Kidney glomerular epithelial cell (primary cell): ENCODE data around the gene C20orf204.

Experiments
- DNase-seq: peaks from one replicate; lab custom pipeline; 2025; lab: John Stamatoyannopoulos, UW

C20orf204 gene

DNA sequence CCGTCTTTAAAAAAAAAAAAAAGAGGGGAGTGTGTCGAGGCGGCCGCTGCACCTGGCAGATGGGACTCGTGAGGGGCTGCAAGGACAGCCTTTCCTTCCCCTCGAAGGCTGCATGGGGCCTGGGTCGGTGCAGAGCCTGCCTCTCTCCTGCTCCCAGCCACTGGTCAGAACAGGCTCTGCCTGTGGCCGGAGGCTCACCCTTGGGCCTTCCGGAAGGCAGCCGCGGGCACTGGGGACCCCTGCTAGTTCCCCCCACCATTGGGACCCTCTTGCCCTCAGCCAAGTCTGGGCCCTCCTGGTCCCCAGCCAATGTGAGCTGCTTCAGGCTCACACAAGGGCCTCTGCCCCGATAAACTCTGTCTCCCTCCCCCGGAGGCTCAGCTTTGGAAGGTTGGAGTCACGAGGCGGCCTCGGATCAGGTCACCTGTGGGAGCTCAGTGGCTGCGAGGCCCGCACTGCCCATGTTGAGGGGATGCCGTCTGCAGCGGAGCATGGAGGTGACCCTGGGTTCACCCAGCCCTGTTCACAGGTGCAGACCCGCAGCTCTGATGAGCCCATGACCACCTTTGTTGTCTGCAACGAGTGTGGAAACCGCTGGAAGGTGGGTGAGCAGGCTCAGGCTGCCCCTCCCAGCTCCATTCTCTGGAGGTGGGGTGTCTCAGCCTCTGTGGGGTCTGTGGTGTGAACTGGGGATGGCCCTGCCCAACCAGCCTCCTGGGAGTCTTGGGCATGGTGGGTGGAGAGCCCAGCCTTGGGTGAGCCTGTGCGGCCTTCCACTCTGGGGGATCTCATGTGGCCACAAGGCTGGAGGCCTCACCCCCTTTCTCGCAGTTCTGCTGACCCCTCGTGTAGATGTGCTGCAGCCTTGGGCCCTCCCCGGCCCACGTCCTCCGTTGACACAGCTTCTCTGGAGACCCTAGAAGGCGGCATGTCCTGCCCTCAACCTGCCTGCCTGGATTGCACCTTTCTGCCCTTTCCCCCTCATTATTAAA, 35.7 kb downstream of the C20orf204 start:
- DNase-seq = no peak

DNA sequence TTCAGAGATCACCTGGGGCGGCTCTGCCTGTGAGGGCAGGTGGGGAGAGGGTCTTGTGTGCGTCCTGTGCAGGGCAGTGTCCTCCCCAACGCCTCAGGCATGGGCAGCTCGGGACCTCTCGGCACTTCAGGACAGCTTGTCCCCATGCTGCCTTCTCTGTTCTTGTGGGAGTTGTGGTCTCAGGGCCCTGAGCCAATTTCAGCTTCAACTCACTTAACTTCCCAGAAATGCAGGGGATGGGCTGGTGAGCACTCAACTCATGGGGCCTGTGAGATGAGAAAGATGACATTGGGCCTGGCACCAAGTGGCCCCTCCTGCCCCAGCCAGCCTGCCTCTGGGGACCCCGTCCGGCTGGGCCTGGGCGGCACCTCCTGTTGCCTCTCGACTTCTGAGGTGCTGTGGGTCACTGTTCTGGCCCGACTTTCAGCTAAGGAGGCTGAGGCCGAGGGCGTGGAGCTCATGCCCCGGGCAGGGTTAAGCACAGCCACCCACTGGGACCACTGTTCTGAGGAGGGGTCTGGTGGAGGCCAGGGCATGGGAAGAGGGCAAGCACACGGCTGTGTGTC, 36.6 kb downstream of the C20orf204 start:
- DNase-seq = no peak

GRCh38 chr20:64073476-64074183, 37.6 kb downstream of the C20orf204 start:
- no peak for DNase-seq

DNA sequence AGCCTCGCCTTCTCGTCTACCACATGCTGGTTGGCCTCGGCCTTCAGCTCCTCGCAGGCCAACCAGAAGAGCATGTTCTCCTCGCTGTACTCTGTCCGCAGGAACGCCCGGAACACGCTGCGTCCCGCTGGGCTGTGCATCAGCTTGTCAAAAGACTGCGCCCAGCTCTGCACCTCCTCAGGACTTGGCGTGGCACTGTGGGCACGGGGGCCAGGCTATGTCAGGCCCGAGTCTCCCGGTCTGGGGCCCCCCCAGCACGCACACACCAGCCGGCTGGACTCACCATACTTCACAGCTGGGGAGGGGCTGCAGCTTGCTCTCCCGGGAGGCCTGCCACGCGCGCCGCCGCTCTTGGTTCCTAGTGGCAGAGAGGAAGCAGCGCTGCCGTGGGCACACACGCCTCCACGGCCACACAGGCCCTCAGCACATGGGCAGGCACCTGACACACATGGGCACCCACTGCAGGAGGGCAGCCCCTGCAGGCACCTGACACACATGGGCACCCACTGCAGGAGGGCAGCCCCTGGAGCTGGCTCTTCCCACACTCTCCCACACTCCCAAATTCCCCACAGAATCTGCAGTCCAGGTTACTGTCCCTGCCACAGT, 38.3 kb downstream of the C20orf204 start:
- DNase-seq = no peak

GRCh38 chr20:64074963-64075362, 39.0 kb downstream of the C20orf204 start:
- DNase-seq = no peak

DNA sequence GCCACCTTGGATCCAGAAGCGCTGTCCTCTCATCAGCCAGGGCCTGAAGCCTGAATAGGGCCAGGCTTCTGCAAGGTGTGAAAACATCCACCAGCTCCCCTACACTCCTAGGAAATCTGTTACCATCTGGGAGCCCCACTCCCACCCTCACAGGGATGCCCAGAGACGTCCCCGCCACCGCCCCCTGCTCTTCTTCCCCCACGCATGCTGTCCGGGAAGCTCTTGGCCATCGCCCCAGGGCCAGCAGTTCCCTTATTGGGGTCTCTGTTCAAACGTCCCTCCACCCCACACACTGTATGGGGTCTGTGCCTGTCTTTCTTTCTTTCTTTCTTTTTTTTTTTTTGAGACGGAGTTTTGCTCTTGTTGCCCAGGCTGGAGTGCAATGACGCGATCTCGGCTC, 39.6 kb downstream of the C20orf204 start:
- no peak for DNase-seq

GRCh38 chr20:64076061-64076997, 40.3 kb downstream of the C20orf204 start:
- DNase-seq = no peak

GRCh38 chr20:64077094-64077493, 41.1 kb downstream of the C20orf204 start:
- DNase-seq = no peak

DNA sequence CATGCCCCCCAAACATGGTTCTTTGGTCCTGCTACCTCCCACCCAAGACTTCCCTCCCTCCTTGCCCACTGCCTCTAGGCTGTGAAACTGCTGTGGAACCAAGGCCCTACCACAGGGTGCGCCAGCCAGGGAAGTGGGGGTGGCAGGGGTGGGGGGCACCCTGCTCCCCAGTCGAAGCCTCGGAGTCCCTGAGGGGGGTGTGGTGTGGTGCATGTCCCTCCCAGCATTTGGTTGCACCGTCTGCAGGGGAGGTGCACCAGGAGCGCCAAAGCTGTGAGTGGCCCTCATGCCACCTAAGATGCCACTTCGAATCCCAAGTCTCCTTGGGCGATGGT, 41.5 kb downstream of the C20orf204 start:
- DNase-seq = no peak

DNA sequence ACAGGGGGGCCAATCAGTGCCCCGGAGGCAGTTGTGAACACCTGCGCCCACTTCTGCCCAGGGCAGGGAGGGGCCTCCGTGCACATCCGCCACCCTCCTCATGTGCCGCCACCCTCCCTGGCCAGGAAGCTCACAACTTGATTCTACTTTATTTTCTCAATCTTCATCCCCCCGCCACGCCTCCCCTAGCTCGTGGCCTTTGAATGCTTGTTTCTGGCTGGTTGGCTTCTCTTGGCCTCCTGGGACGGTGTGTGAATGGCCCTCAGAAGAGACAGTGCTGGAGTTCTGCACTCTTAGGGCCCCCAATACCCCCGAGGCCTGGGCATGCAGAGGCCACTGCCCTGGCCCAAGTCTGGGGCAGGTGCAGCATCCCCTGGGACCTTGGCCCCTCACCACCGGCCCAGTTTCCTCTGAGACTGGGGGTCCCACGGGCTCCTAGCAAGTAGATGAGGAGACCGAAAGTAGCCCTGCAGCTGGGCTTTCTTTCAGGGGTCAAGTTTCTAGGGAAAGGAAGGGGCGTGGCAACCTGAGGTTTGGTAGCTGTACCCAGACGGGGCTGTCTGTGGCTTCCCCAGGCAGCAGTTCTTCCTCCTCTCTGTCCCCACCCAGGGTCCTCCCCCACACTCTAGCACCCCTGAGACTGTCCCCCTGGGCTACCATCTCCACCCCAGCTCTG, 42.0 kb downstream of the C20orf204 start:
- no peak for DNase-seq

- no peak for DNase-seq
These were observed 42.9 kb downstream of the C20orf204 start for GRCh38 chr20:64078934-64079272.

DNA sequence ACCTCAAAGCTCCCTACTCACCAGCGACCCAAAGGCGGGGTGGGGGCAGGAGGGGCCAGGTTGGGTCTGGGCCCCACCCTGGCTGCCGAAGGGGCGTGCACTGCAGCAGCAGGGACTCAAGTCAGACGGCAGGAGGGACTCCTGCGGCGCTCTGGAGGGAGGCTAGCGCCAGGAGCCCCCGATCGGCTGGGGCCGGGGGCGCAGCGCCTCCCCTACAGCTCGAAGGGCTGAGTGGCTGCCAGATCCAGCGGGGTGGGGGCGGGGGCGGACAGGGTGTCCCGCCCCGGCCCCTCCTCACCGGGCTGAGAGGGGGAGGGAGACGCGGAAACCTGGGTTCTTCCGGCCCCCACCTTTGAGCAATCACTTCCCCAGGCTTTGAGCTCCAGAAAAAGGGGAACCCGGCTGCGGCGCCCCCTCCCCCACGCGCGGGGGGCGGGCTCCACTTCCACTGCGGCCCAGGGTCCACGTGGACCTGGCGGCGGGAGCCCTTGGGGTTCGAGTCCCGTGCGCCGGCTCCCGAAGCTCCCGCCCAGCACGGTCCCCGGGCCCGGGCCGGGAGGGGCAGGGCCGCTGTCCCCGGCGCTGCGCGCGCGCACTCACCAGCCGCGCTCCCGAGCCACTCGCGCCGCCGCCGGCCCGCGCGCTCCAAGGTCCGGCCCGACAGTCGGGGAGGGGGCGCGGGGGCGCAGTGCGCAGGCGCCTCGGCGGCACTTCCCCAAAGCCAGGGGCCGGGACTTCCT, 43.5 kb downstream of the C20orf204 start, which contains the start of gene RGS19:
Gene RGS19, minus strand, starts transcription at position 246 of the 740 bp plus-strand sequence. CDS start 2,632 bp downstream, outside the sequence.
- peak; percentile 8 for DNase-seq

GRCh38 chr20:64080013-64080812, 44.2 kb downstream of the C20orf204 start, which contains the start of gene OPRL1:
Gene OPRL1 (plus strand): TSS chr20:64080082. CDS start chr20:64092721, 12,639 bp downstream.
- no peak for DNase-seq

- DNase-seq = no peak
These were observed 45.0 kb downstream of the C20orf204 start for GRCh38 chr20:64080813-64081623.

DNA sequence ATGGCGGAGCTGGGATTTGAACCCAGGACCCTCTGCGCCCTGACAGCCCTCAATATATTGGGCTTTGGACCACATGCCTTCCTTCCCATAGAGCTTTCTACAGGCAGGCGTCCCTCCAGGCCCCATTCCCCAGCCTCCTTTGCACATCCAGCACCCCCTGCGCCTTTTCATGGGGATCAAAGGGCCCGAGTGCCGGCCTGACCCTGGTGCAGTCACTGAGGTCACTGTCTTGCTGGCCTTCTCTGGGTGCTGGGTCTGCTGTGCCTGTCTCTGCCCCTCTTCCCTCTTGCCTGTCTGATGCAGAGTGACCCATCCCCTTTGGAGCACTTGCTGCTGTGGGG, 45.6 kb downstream of the C20orf204 start:
- no peak for DNase-seq

- no peak for DNase-seq
These were observed 46.2 kb downstream of the C20orf204 start for GRCh38 chr20:64082126-64082731.

- no peak for DNase-seq
These were observed 46.9 kb downstream of the C20orf204 start for GRCh38 chr20:64082820-64083377.
